GM10266 (cell line): Measurements from ENCODE around the gene PRELID2.

ENCODE experiments used
- DNase-seq: peaks from one replicate; pipeline ENCODE4 v3.0.0; 2012; ENCODE audit errors: extremely low spot score
- TF ChIP-seq, protein P1 (sequence below): IDR thresholded peaks from 2 replicates; pipeline ENCODE4 v1.5.1; 2012; ENCODE audit warnings: mild to moderate bottlenecking, low read depth; ENCODE audit not compliant: control insufficient read depth, insufficient read depth; ENCODE audit errors: missing control alignments

The PRELID2 gene

GRCh38 chr5:145762833-145763232 is 72.3 kb downstream of the PRELID2 start:
- no peak for DNase-seq
- TF ChIP-seq, protein P1, sequence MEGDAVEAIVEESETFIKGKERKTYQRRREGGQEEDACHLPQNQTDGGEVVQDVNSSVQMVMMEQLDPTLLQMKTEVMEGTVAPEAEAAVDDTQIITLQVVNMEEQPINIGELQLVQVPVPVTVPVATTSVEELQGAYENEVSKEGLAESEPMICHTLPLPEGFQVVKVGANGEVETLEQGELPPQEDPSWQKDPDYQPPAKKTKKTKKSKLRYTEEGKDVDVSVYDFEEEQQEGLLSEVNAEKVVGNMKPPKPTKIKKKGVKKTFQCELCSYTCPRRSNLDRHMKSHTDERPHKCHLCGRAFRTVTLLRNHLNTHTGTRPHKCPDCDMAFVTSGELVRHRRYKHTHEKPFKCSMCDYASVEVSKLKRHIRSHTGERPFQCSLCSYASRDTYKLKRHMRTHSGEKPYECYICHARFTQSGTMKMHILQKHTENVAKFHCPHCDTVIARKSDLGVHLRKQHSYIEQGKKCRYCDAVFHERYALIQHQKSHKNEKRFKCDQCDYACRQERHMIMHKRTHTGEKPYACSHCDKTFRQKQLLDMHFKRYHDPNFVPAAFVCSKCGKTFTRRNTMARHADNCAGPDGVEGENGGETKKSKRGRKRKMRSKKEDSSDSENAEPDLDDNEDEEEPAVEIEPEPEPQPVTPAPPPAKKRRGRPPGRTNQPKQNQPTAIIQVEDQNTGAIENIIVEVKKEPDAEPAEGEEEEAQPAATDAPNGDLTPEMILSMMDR, result no peak

- TF ChIP-seq, protein P1, result no peak
Measured at GRCh38 chr5:145761254-145761653, 73.9 kb downstream of the PRELID2 start.

GRCh38 chr5:145760660-145761059 is 74.5 kb downstream of the PRELID2 start:
- DNase-seq, result no peak

More at GRCh38 chr5:145761254-145761653, 73.9 kb downstream of the PRELID2 start:
- DNase-seq, result no peak

GRCh38 chr5:145752947-145753346 is 82.2 kb downstream of the PRELID2 start:
- DNase-seq, result no peak
- TF ChIP-seq, protein P1, result no peak

More at GRCh38 chr5:145760660-145761059, 74.5 kb downstream of the PRELID2 start:
- TF ChIP-seq, protein P1, result no peak

GRCh38 chr5:145752534-145752933 is 82.6 kb downstream of the PRELID2 start:
- TF ChIP-seq, protein P1, result no peak
- no peak for DNase-seq

GRCh38 chr5:145750199-145750598 is 84.9 kb downstream of the PRELID2 start:
- TF ChIP-seq, protein P1, result no peak
- DNase-seq, result no peak

GRCh38 chr5:145743396-145744061 is 91.6 kb downstream of the PRELID2 start:
- no peak for DNase-seq
- TF ChIP-seq, protein P1, result no peak
